ENCODE data around the gene ITIH3. TPM values are rescaled to one million over a fixed set of nuclear protein-coding genes. Genes with fewer than 3 reads are reported as not detected.

ITIH3 gene
- total RNA-seq, 1 experiment from 2014 or later = not detected

- Histone ChIP-seq H3K18ac (ENCODE audit: insufficient read length, low read depth, low read length) (no peak overlapping the region), H2AK5ac (ENCODE audit: insufficient read length, low read length) (no peak overlapping the region), H3K9me3 (ENCODE audit: control insufficient read depth, low read depth, low read length) (no peaks in the 10 kb centered on the region), H3K23me2 (ENCODE audit: insufficient read length, low read depth, low read length, poor library complexity, severe bottlenecking) (no peaks in the 10 kb centered on the region), H3K56ac (ENCODE audit: insufficient read length, low read depth, low read length) (no peak overlapping the region), H2BK12ac (ENCODE audit: insufficient read length, low read depth, low read length) (no peak overlapping the region), H2AFZ (ENCODE audit: low read length) (no peak overlapping the region), H4K91ac (ENCODE audit: insufficient read length, low read depth, low read length) (no peak overlapping the region), H3K4me1 (ENCODE audit: insufficient read depth, low read length) (no peaks in the 10 kb centered on the region), H3K79me2 (ENCODE audit: insufficient read depth, low read length) (no peaks in the 10 kb centered on the region), H2BK120ac (ENCODE audit: low read depth, low read length, poor library complexity, severe bottlenecking) (no peak overlapping the region), H3K79me1 (ENCODE audit: insufficient read depth, low read depth, low read length, poor library complexity, severe bottlenecking) (no peaks in the 10 kb centered on the region), H2BK15ac (ENCODE audit: low read depth, low read length) (no peak overlapping the region), H4K5ac (ENCODE audit: insufficient read length, low read depth, low read length) (no peak overlapping the region), H3K9ac (ENCODE audit: extremely low read depth, insufficient read length, low read length) (no peak overlapping the region), H2BK20ac (ENCODE audit: low read depth, low read length, poor library complexity, severe bottlenecking) (no peak overlapping the region), H3K23ac (ENCODE audit: insufficient read length, low read depth, low read length) (no peak overlapping the region), H3K27me3 (ENCODE audit: insufficient read depth, low read length) (no peaks in the 10 kb centered on the region; the same call in 1 of the 2 replicates), H3T11ph (ENCODE audit: low read length) (no peak overlapping the region), H3K14ac (ENCODE audit: insufficient read depth, low read length) (peak overlapping the region; percentile 19; the same call in 1 of the 2 replicates), H4K8ac (replicated peaks; ENCODE audit: insufficient read length, low read depth, low read length) (no peak overlapping the region), H2BK5ac (ENCODE audit: insufficient read length, low read length) (no peak overlapping the region), H4K20me1 (ENCODE audit: control insufficient read depth, insufficient read depth, insufficient read length) (no peaks in the 10 kb centered on the region), H3K27ac (ENCODE audit: insufficient read length, low read depth, low read length) (no peak overlapping the region), H3K4ac (ENCODE audit: low read depth, low read length) (no peak overlapping the region), H3K4me2 (ENCODE audit: insufficient read depth, insufficient read length, low read length) (no peak overlapping the region)
- 0 out of 7 replicates have a peak overlapping the region, but pooled peaks of 1 of the 3 experiments have one; percentile 40 for H3K27ac Mint-ChIP-seq
- no peak overlapping the region for H3K4me3 Mint-ChIP-seq
- no peaks in the 10 kb centered on the region; a peak in 2 of 7 replicates for H3K36me3 Mint-ChIP-seq (ENCODE audit: insufficient read depth in 1 of 3, low read depth in 3 of 3)
- no CpG with 5 or more reads among the region's 9 CpGs for WGBS (ENCODE audit: extremely low coverage, insufficient read length, low lambda C conversion rate)
- H3K4me1 Mint-ChIP-seq = peaks cover 7 to 14% of the 10 kb centered on the region in 2 experiments
- no peak for TF ChIP-seq CTCF (conservative IDR thresholded peaks at IDR 0.05)
- no peak for DNase-seq
- H3K27me3 Mint-ChIP-seq (ENCODE audit: low read depth) = no peaks in the 10 kb centered on the region; the same call in 1 of the 2 replicates
- no peaks in the 10 kb centered on the region for H3K9me3 Mint-ChIP-seq
Observed at GRCh38 chr3:52827441-52827840, 32.8 kb downstream of the ITIH3 start.

Data from H9 (cell line).